Measurements from ENCODE around the gene C10orf90.

DNA sequence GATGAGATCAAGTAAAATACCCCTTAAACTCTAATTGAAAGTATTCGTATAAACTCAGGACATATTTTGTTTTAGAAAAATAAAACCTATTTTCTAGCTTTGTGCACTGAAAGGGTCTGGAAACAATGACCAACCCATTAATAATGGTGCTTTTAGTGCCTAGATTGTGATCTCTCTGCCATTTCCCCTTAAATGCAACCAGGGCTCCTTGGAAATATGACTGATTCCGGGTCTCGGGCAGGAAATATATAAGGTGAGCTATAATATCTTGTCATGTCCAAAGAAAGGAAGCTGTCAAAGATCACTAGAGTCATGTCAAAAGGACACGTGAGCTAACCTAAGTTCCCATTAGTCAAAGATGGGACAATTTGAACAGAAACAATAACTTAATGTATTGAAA, 269.9 kb downstream of the C10orf90 start:
- TF ChIP-seq, protein P1, sequence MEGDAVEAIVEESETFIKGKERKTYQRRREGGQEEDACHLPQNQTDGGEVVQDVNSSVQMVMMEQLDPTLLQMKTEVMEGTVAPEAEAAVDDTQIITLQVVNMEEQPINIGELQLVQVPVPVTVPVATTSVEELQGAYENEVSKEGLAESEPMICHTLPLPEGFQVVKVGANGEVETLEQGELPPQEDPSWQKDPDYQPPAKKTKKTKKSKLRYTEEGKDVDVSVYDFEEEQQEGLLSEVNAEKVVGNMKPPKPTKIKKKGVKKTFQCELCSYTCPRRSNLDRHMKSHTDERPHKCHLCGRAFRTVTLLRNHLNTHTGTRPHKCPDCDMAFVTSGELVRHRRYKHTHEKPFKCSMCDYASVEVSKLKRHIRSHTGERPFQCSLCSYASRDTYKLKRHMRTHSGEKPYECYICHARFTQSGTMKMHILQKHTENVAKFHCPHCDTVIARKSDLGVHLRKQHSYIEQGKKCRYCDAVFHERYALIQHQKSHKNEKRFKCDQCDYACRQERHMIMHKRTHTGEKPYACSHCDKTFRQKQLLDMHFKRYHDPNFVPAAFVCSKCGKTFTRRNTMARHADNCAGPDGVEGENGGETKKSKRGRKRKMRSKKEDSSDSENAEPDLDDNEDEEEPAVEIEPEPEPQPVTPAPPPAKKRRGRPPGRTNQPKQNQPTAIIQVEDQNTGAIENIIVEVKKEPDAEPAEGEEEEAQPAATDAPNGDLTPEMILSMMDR (conservative IDR thresholded peaks at IDR 0.05; ENCODE audit: low read depth, low read length) = no peak
- no peak for TF ChIP-seq EZH2 (IDR thresholded peaks at IDR 0.05; ENCODE audit: low read length, unreplicated experiment)
- no peak for TF ChIP-seq EZH2phosphoT487 (IDR thresholded peaks at IDR 0.05; ENCODE audit: borderline replicate concordance, low read length)
